GM23248 (cell line): ENCODE data around the gene PML.

Source experiments
- EZH2 ChIP-seq: fragments of 200-600 bp; sonication (generic); IDR thresholded peaks from 2 replicates; pipeline ENCODE4 v1.6.1; 2018; ENCODE audit warnings: antibody characterized with exemption, mild to moderate bottlenecking; ENCODE audit not compliant: insufficient read depth, poor library complexity, severe bottlenecking
- EZH2phosphoT487 ChIP-seq: fragments of 200-600 bp; sonication (generic); IDR thresholded peaks from 2 replicates; pipeline ENCODE4 v1.6.1; 2018; ENCODE audit warnings: antibody characterized with exemption, moderate library complexity, mild to moderate bottlenecking, low read depth; ENCODE audit not compliant: insufficient read depth

- TF ChIP-seq EZH2, result no peak
- TF ChIP-seq EZH2phosphoT487, result no peak
These were observed 14.4 kb downstream of the PML start for GRCh38 chr15:74008901-74009300.
